ENCODE measurements around the gene CWH43.
"Not testable (repeated sequence)": the region's sequence is repeated elsewhere in the genome, so short reads cannot be mapped to it uniquely, and the experiment has no call there.

- not testable (repeated sequence) for TF ChIP-seq POLR2A, TAF1, POLR2AphosphoS5, SPI1 (IDR thresholded peaks at IDR 0.05; ENCODE audit: low read depth, low read length)
Measured at GRCh38 chr4:48957366-48957765, 28.7 kb upstream of the CWH43 start.

Data from GM12891 (cell line).